HG03432 (cell line): Measurements from ENCODE around the gene PRKN.

Source experiments
- ATAC-seq: cut with Tn5 transposase; IDR thresholded peaks from one replicate; pipeline ENCODE4 v1.9.1; 2021; ENCODE audit warnings: mild to moderate bottlenecking, moderate library complexity; ENCODE audit not compliant: unreplicated experiment

Gene PRKN

GRCh38 chr6:161710698-161711097 is 1016.9 kb downstream of the PRKN start:
- no peak for ATAC-seq

GRCh38 chr6:161701056-161701455 is 1026.5 kb downstream of the PRKN start:
- no peak for ATAC-seq

- no peak for ATAC-seq
Measured at GRCh38 chr6:161696801-161697200, 1030.8 kb downstream of the PRKN start.

- ATAC-seq = peak; percentile 79
Measured at GRCh38 chr6:161694995-161695394, 1032.6 kb downstream of the PRKN start.

- ATAC-seq = no peak
Measured at GRCh38 chr6:161686655-161687054, 1040.9 kb downstream of the PRKN start.

- no peak for ATAC-seq
Measured at GRCh38 chr6:161684731-161685475, 1042.7 kb downstream of the PRKN start.

GRCh38 chr6:161683400-161683799 is 1044.2 kb downstream of the PRKN start:
- no peak for ATAC-seq

- ATAC-seq = no peak
Measured at GRCh38 chr6:161682982-161683381, 1044.6 kb downstream of the PRKN start.

GRCh38 chr6:161679980-161680538 is 1047.5 kb downstream of the PRKN start:
- no peak for ATAC-seq

GRCh38 chr6:161677188-161677587 is 1050.4 kb downstream of the PRKN start:
- no peak for ATAC-seq

- ATAC-seq = peak; percentile 85
Measured at GRCh38 chr6:161676586-161676985, 1051.0 kb downstream of the PRKN start.

GRCh38 chr6:161674930-161675682 is 1052.5 kb downstream of the PRKN start:
- ATAC-seq = no peak

GRCh38 chr6:161673026-161673425 is 1054.5 kb downstream of the PRKN start:
- ATAC-seq = no peak

GRCh38 chr6:161671117-161671516 is 1056.4 kb downstream of the PRKN start:
- ATAC-seq = no peak

GRCh38 chr6:161668665-161669064 is 1058.9 kb downstream of the PRKN start:
- ATAC-seq = peak; percentile 54

- ATAC-seq = no peak
Measured at GRCh38 chr6:161667957-161668356, 1059.6 kb downstream of the PRKN start.

GRCh38 chr6:161663682-161664081 is 1063.9 kb downstream of the PRKN start:
- no peak for ATAC-seq

GRCh38 chr6:161660666-161661571 is 1066.6 kb downstream of the PRKN start:
- ATAC-seq = no peak

GRCh38 chr6:161658211-161658610 is 1069.4 kb downstream of the PRKN start:
- no peak for ATAC-seq

- no peak for ATAC-seq
Measured at GRCh38 chr6:161654209-161654608, 1073.4 kb downstream of the PRKN start.

- no peak for ATAC-seq
Measured at GRCh38 chr6:161651949-161652348, 1075.6 kb downstream of the PRKN start.
